Subcutaneous abdominal adipose tissue (tissue), 5 donors: ENCODE results near the gene DPH6.
A peak's percentile ranks its signal among the peaks of the same experiment; 100 is the strongest.

Experiments
- H3K27ac ChIP-seq: one replicate; pipeline ENCODE4 v1.7.0; 2013; ENCODE audit warnings: low read depth, mild to moderate bottlenecking, inconsistent platforms, low read length, moderate library complexity
- H3K27me3 ChIP-seq, 5 donors: one replicate each; pipeline ENCODE4 v1.7.0; 2013; ENCODE audit warnings: low read length in 5 of 5, inconsistent platforms in 1 of 5; ENCODE audit not compliant: control insufficient read depth in 5 of 5, insufficient read depth in 4 of 5
- H3K36me3 ChIP-seq, 5 donors: one replicate each; pipeline ENCODE4 v1.7.0; 2013; ENCODE audit warnings: low read length in 5 of 5; ENCODE audit not compliant: control insufficient read depth in 5 of 5, insufficient read depth in 5 of 5
- H3K4me1 ChIP-seq, 5 donors: one replicate each; pipeline ENCODE4 v1.7.0; 2013; ENCODE audit warnings: low read length in 5 of 5, mild to moderate bottlenecking in 3 of 5, moderate library complexity in 1 of 5; ENCODE audit not compliant: control insufficient read depth in 5 of 5, insufficient read depth in 5 of 5
- H3K4me3 ChIP-seq, 5 donors: one replicate each; pipeline ENCODE4 v1.7.0; 2013; ENCODE audit warnings: low read length in 5 of 5, low read depth in 1 of 5
- H3K9ac ChIP-seq, 5 donors: one replicate each; pipeline ENCODE4 v1.7.0; 2013; ENCODE audit warnings: low read length in 5 of 5, mild to moderate bottlenecking in 4 of 5, moderate library complexity in 3 of 5
- H3K9me3 ChIP-seq, 5 donors: one replicate each; pipeline ENCODE4 v1.7.0; 2013; ENCODE audit warnings: low read length in 5 of 5; ENCODE audit not compliant: control insufficient read depth in 5 of 5
- donor health status: healthy.
- donor health status: healthy.
- donor health status: healthy.
- donor health status: healthy.
- donor health status: healthy.

The DPH6 gene

DNA sequence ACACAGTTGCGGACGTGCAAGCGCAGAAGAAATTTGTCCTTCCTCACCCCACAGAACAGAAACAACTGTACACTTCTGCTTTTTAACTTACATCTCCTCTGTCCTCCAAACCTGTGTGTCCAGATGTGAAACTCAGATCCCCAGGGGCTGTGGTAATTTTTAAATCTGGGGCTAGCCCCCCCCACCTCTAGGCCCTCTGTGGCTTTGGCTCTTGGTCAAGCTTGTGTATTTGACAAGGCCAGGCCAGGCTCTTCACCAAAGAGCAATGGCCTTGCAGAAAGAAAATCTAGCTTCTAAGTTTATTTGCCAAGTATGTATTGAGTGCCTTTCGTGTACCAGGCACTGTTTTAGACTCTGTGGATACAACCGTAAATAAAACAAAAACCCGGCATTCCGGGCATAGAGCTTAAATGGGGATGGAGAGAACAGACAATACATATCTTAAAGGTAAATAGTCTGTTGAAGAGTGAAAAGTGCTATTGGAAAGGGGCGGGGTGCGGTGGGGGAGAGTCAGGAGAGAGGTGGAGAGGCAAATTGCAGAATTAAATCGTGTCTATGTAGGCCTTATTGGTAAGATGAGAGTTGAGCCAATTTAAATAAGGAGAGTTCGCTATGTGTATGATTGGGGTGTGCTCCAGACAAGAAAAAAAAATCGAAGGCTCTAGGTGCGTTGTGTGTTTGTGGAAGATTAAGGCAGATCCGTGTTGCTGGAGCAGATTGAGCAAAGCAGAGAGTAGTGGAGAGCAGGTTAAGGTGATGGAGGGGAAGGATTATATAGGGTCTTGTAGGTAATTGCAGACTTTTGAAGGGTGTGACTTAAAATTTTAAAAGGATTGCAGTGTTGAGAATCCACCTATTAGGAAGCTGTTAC, 781 bp upstream of the DPH6 start:
- H3K4me1 ChIP-seq = peaks cover 0 to 21% (median 20%) of the 10 kb centered on the region in 5 donors
- peak overlapping the region; percentile 97 for H3K27ac ChIP-seq
- peaks cover 0 to 3% (median 0%) of the 10 kb centered on the region in 5 donors for H3K36me3 ChIP-seq
- H3K9me3 ChIP-seq = no peaks in the 10 kb centered on the region
- H3K27me3 ChIP-seq = no peaks in the 10 kb centered on the region
- peak overlapping the region; percentile 83 to 96 (median 93) for H3K4me3 ChIP-seq
- H3K9ac ChIP-seq = peak overlapping the region; percentile 69 to 99 (median 95)

- peak overlapping the region; percentile 83 to 96 (median 93) for H3K4me3 ChIP-seq
- H3K9ac ChIP-seq = peak overlapping the region; percentile 2 to 99 (median 95)
- H3K4me1 ChIP-seq = peaks cover 0 to 21% (median 20%) of the 10 kb centered on the region in 5 donors
- H3K27ac ChIP-seq = peak overlapping the region; percentile 97
- no peaks in the 10 kb centered on the region for H3K27me3 ChIP-seq
- peaks cover 0 to 6% (median 0%) of the 10 kb centered on the region in 5 donors for H3K36me3 ChIP-seq
- no peaks in the 10 kb centered on the region for H3K9me3 ChIP-seq
Measured at GRCh38 chr15:35545316-35545823, 595 bp downstream of the DPH6 start.

GRCh38 chr15:35540885-35541284, 5.1 kb downstream of the DPH6 start:
- no peak overlapping the region for H3K27ac ChIP-seq

DNA sequence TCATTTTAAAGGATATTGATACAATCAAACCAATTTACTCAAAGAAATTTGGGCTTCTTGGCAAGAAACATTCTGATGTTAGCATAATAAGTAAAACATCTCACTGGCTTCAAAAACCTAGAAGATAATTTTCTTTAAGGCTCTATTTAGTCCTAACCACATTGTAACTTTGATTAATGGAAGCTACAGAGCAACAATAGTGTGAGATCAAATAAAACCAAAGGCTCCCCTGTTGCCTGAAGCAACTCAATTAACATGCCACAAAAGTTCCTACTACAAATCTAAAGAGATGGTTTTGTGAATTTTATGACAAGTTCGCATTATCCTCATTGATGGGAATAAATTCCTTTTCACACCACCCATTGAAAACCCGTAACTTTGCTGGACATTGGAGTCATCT, 5.9 kb downstream of the DPH6 start:
- no peaks in the 10 kb centered on the region for H3K9me3 ChIP-seq
- no peak overlapping the region for H3K4me3 ChIP-seq
- peaks cover 0 to 6% (median 5%) of the 10 kb centered on the region in 5 donors for H3K4me1 ChIP-seq
- H3K27ac ChIP-seq = no peak overlapping the region
- H3K36me3 ChIP-seq = peaks cover 0 to 9% (median 3%) of the 10 kb centered on the region in 5 donors
- no peak overlapping the region for H3K9ac ChIP-seq
- H3K27me3 ChIP-seq = no peaks in the 10 kb centered on the region

More at GRCh38 chr15:35540885-35541284, 5.1 kb downstream of the DPH6 start:
- no peak overlapping the region for H3K9ac ChIP-seq
- H3K27me3 ChIP-seq = no peaks in the 10 kb centered on the region
- H3K4me3 ChIP-seq = no peak overlapping the region
- peaks cover 0 to 11% (median 9%) of the 10 kb centered on the region in 5 donors for H3K4me1 ChIP-seq
- peaks cover 0 to 8% (median 3%) of the 10 kb centered on the region in 5 donors for H3K36me3 ChIP-seq
- no peaks in the 10 kb centered on the region for H3K9me3 ChIP-seq

GRCh38 chr15:35535365-35535916, 10.5 kb downstream of the DPH6 start:
- Histone ChIP-seq H3K4me1 (no peaks in the 10 kb centered on the region), H3K27me3 (no peaks in the 10 kb centered on the region), H3K27ac (no peak overlapping the region), H3K4me3 (no peak overlapping the region), H3K9ac (no peak overlapping the region), H3K36me3 (peaks cover 0 to 17% (median 7%) of the 10 kb centered on the region in 5 donors), H3K9me3 (no peaks in the 10 kb centered on the region)

DNA sequence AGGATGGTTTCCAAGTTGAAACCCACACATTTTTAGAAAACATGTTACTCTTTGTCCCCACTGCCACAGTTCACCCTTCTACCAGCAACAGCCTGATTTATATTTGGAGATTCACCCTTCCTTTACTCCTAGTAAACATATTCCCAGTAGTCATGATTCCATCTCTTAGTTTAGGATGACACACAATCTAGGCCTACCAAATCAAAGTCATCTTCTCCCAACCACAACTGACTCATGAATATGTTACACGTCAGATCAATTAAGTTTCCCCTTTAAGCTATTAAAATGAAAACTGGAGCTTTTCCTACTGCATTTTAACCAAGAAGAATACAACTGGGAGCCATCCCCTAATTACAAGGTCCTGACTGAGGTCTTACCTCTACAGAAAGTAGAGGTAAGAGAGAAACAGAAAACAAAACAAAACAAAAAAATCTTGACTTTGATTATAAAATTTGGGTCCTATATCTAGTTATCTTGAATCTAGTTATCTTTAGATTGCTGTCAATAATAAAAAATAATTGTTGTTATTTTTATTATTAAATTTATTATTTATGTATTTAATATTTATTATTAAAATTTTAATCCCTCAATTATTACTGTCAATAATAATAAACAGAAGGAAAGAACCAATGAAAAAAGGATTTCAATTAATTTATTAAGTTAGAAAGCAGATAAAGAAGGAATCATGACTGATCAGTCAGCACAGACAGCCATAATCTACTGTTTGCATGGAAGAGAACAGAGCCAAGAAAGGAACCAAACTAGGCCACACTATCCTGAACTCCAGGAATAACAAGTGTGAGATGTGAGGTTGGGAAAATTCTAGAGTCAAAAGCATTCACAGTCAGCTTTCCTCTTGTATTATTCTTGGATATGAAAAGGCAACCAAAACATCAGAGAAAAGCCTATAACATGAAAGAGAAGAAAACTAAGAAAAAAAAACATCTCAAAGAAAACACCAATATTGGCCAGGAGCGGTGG, 12.5 kb downstream of the DPH6 start:
- no peak overlapping the region for H3K4me3 ChIP-seq
- no peak overlapping the region for H3K9ac ChIP-seq
- H3K27ac ChIP-seq = no peak overlapping the region
- H3K36me3 ChIP-seq = peaks cover 0 to 20% (median 11%) of the 10 kb centered on the region in 5 donors
- no peaks in the 10 kb centered on the region for H3K4me1 ChIP-seq
- H3K27me3 ChIP-seq = no peaks in the 10 kb centered on the region
- H3K9me3 ChIP-seq = peaks cover 0 to 5% (median 0%) of the 10 kb centered on the region in 5 donors

DNA sequence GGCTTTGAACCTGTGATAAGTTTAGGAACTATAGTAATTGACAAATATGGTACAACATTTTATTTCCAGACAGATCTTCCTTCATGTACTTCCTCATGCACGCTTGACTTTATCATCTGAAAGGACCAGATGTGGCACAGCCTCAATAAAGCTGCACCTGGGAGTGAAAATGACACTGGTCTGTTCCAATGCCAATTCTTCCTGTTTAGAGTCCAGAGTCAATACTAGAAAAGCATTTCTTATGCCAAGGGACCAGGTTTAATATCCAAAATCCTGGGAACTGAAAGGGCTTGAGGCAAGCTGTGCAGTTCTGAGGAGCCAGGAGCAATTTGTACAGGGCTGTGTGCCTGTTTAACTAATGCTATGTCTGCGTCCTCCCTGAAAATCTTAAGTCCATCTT, 15.3 kb downstream of the DPH6 start:
- H3K4me1 ChIP-seq = no peaks in the 10 kb centered on the region
- H3K9ac ChIP-seq = no peak overlapping the region
- no peak overlapping the region for H3K27ac ChIP-seq
- H3K4me3 ChIP-seq = no peak overlapping the region
- peaks cover 0 to 5% (median 0%) of the 10 kb centered on the region in 5 donors for H3K9me3 ChIP-seq
- H3K36me3 ChIP-seq = peaks cover 0 to 20% (median 7%) of the 10 kb centered on the region in 5 donors
- no peaks in the 10 kb centered on the region for H3K27me3 ChIP-seq

GRCh38 chr15:35529784-35530183, 16.2 kb downstream of the DPH6 start:
- Histone ChIP-seq H3K27ac (no peak overlapping the region), H3K9me3 (peaks cover 0 to 5% (median 0%) of the 10 kb centered on the region in 5 donors), H3K4me1 (no peaks in the 10 kb centered on the region), H3K27me3 (no peaks in the 10 kb centered on the region), H3K9ac (no peak overlapping the region), H3K36me3 (peaks cover 0 to 12% (median 7%) of the 10 kb centered on the region in 5 donors), H3K4me3 (no peak overlapping the region)

DNA sequence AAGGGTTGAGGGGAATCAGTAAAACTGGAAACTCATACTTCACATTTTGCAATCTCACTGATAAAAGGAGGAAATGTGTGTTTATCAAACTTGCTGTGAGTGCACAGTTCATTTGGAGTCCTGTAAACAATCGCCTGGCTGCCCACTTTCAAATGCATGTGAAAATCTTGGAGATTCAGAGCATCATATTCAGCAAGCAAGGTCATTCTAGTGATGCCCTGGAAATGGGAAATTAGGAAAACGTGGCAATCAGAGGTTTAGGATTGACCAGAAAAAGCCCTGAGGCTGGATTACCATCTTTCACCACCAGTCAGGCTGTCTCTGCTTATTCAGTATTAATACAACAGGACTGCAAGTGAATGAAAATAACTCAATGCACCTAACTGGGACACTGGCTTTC, 23.9 kb downstream of the DPH6 start:
- Histone ChIP-seq H3K9ac (no peak overlapping the region), H3K27me3 (no peaks in the 10 kb centered on the region), H3K4me3 (no peak overlapping the region), H3K36me3 (no peaks in the 10 kb centered on the region), H3K4me1 (peaks cover 0 to 6% (median 0%) of the 10 kb centered on the region in 5 donors), H3K27ac (no peak overlapping the region), H3K9me3 (no peaks in the 10 kb centered on the region)
